Measurements from ENCODE around the gene MTMR12.

The MTMR12 gene

GRCh38 chr5:32272746-32273145 is 40.0 kb downstream of the MTMR12 start:
- DNase-seq: no peak

- no peak for DNase-seq
These were observed 41.8 kb downstream of the MTMR12 start for GRCh38 chr5:32270946-32271345.

- DNase-seq: no peak
These were observed 42.6 kb downstream of the MTMR12 start for GRCh38 chr5:32270178-32270577.

- DNase-seq: no peak
These were observed 46.8 kb downstream of the MTMR12 start for GRCh38 chr5:32265902-32266301.

GRCh38 chr5:32264957-32265572 is 47.7 kb downstream of the MTMR12 start:
- no peak for DNase-seq

- DNase-seq: no peak
These were observed 49.1 kb downstream of the MTMR12 start for GRCh38 chr5:32263684-32264083.

GRCh38 chr5:32261198-32261597 is 51.5 kb downstream of the MTMR12 start:
- peak in 1 of 2 donors; percentile 24 for DNase-seq

- no peak for DNase-seq
These were observed 53.7 kb downstream of the MTMR12 start for GRCh38 chr5:32259033-32259432.

GRCh38 chr5:32258424-32258823 is 54.3 kb downstream of the MTMR12 start:
- DNase-seq: no peak

- DNase-seq: no peak
These were observed 57.2 kb downstream of the MTMR12 start for GRCh38 chr5:32255540-32255900.

GRCh38 chr5:32254881-32255539 is 57.7 kb downstream of the MTMR12 start:
- no peak for DNase-seq

GRCh38 chr5:32251871-32252458 is 60.8 kb downstream of the MTMR12 start:
- DNase-seq: no peak

GRCh38 chr5:32249668-32250067 is 63.1 kb downstream of the MTMR12 start:
- DNase-seq: no peak

GRCh38 chr5:32245742-32246141 is 67.0 kb downstream of the MTMR12 start:
- no peak for DNase-seq

GRCh38 chr5:32244017-32244416 is 68.7 kb downstream of the MTMR12 start:
- DNase-seq: no peak

GRCh38 chr5:32241034-32241783 is 71.5 kb downstream of the MTMR12 start:
- DNase-seq: no peak

- DNase-seq: no peak
These were observed 73.4 kb downstream of the MTMR12 start for GRCh38 chr5:32239385-32239784.

- no peak for DNase-seq
These were observed 78.9 kb downstream of the MTMR12 start for GRCh38 chr5:32233696-32234447.

GRCh38 chr5:32233220-32233695 is 79.5 kb downstream of the MTMR12 start:
- no peak for DNase-seq

- peak; percentile 81 to 83 for DNase-seq
These were observed 80.1 kb downstream of the MTMR12 start for GRCh38 chr5:32232441-32233219.

- DNase-seq: no peak
These were observed 80.8 kb downstream of the MTMR12 start for GRCh38 chr5:32231929-32232328.

GRCh38 chr5:32231241-32231640 is 81.5 kb downstream of the MTMR12 start:
- no peak for DNase-seq

Measured in stimulated activated CD4-positive, alpha-beta T cell treated with anti-CD3 and anti-CD28 coated beads, Interleukin-2, amount 100 ng/mL, for 24 hours (primary cell).